HG03457 (cell line): Measurements from ENCODE around the gene LRCOL1.

Source experiments
- ATAC-seq: cut with Tn5 transposase; IDR thresholded peaks from one replicate; pipeline ENCODE4 v1.9.1; 2021; ENCODE audit warnings: moderate number of reproducible peaks; ENCODE audit not compliant: unreplicated experiment

LRCOL1 gene

DNA sequence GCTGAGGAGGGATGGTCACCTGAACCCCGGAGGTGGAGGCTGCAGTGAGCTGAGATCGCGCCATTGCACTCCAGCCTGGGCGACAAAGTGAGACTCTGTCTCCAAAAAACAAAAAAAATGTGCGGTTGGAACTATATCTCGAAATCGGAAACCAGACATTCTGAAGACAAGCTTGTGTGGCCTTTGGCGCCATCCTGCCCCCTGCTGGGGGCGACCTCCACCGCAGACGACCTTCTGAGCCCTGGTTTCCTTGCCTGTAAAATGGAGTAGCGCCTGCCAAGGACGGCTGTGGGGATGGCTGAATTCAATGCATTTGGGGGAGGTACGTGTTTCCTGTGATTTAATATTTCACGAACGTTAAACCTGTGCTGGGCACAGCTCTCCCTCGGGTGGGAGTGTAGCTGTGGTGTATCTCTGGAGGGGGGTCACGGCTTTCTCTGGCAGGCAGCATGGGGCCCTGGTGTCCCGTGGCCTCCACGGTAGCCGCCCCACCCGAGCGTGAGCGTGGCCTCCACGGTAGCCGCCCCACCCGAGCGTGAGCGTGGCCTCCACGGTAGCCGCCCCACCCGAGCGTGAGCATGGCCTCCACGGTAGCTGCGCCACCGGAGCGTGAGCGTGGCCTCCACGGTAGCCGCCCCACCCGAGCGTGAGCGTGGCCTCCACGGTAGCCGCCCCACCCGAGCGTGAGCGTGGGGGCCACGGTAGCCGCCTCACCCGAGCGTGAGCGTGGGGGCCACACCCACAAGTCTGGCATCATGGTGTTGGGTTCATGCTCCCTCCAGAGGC, 55.3 kb downstream of the LRCOL1 start:
- ATAC-seq = no peak
